ENCODE measurements around the gene TSPAN10.

Gene TSPAN10

DNA sequence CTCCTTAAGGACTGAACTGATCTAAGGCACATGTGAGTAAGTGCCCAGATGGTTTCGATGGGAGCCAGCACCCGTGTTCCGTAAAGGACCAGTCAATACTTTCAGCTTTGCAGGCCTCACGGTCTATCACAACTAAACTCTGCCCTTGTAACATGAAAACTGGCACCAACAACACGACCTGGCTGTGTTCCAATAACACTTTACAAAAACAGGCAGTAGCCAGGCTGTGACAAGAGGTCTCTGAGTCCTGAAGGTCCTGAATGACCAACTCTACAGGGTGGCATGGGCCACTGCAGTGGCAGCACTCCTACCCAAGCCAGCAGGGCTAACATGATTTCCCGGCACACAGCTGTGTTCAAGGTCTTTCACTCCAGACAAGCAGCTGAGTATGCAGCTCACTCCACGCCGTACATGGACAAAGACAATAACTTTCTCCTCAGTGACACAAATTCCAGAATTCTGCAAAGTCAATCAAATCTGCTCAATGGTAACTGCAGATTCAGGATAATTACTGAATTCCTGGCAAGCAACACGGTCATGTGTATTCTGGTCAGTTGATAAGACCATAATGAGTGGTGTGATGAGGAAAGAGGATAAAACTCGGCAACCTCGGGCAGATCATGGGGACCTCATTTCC is 15.4 kb upstream of the TSPAN10 start:
- Histone ChIP-seq H3K27ac (no peak overlapping the region), H3K4me3 (no peak overlapping the region), H3K9me3 (no peaks in the 10 kb centered on the region), H3K4me1 (no peaks in the 10 kb centered on the region), H3K36me3 (peaks cover 63 to 84% (median 76%) of the 10 kb centered on the region in 3 donors), H3K27me3 (no peaks in the 10 kb centered on the region)
- no peak for DNase-seq
- intact Hi-C loops (cut with DNase I; ENCODE audit: low total_unique reads), result no loop called here
- no peak for TF ChIP-seq CTCF (IDR thresholded peaks at IDR 0.05)

DNA sequence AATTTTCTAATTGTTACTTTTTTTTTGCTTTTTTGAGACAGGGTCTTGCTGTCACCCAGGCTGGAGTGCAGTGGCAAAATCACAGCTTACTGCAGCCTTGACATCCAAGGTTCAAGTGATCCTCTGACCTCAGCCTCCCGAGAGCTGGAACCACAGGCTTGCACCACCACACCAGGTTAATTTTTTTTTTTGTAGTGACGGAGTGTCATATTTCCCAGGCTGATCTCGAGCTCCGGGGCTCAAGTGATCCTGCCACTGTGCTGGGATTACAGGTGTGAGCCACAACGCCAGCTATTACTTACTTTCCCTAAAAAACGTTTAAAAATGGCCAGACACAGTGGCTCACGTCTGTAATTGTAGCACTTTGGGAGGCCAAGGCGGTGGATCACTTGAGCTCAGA is 6.7 kb upstream of the TSPAN10 start:
- Histone ChIP-seq H3K4me1 (peaks cover 0 to 25% (median 15%) of the 10 kb centered on the region in 4 donors), H3K27me3 (no peaks in the 10 kb centered on the region), H3K27ac (no peak overlapping the region), H3K36me3 (peaks cover 43 to 53% (median 45%) of the 10 kb centered on the region in 3 donors), H3K9me3 (no peaks in the 10 kb centered on the region), H3K4me3 (no peak overlapping the region)
- TF ChIP-seq CTCF (IDR thresholded peaks at IDR 0.05), result no peak
- intact Hi-C loops (cut with DNase I; ENCODE audit: low total_unique reads), result no loop called here
- DNase-seq, result no peak

GRCh38 chr17:81631482-81631881 is 5.5 kb upstream of the TSPAN10 start:
- Histone ChIP-seq H3K9me3 (no peaks in the 10 kb centered on the region), H3K4me1 (peaks cover 0 to 35% (median 24%) of the 10 kb centered on the region in 4 donors), H3K36me3 (peaks cover 31 to 41% (median 33%) of the 10 kb centered on the region in 3 donors), H3K4me3 (no peak overlapping the region), H3K27ac (no peak overlapping the region), H3K27me3 (no peaks in the 10 kb centered on the region)
- intact Hi-C loops (cut with DNase I; ENCODE audit: low total_unique reads), result no loop called here
- no peak for TF ChIP-seq CTCF (IDR thresholded peaks at IDR 0.05)
- no peak for DNase-seq

- H3K27me3 ChIP-seq, result no peaks in the 10 kb centered on the region
- H3K36me3 ChIP-seq, result peaks cover 0 to 10% (median 0%) of the 10 kb centered on the region in 3 donors
- H3K9me3 ChIP-seq, result no peaks in the 10 kb centered on the region
- no peak overlapping the region for H3K27ac ChIP-seq
- H3K4me3 ChIP-seq, result peak overlapping the region; percentile 79 to 89
- intact Hi-C loops (cut with DNase I; ENCODE audit: low total_unique reads), result no loop called here
- no peak for TF ChIP-seq CTCF (IDR thresholded peaks at IDR 0.05)
- H3K4me1 ChIP-seq, result peaks cover 0 to 41% (median 28%) of the 10 kb centered on the region in 4 donors
- DNase-seq, result no peak
Measured at GRCh38 chr17:81635431-81635830, 1.6 kb upstream of the TSPAN10 start.

DNA sequence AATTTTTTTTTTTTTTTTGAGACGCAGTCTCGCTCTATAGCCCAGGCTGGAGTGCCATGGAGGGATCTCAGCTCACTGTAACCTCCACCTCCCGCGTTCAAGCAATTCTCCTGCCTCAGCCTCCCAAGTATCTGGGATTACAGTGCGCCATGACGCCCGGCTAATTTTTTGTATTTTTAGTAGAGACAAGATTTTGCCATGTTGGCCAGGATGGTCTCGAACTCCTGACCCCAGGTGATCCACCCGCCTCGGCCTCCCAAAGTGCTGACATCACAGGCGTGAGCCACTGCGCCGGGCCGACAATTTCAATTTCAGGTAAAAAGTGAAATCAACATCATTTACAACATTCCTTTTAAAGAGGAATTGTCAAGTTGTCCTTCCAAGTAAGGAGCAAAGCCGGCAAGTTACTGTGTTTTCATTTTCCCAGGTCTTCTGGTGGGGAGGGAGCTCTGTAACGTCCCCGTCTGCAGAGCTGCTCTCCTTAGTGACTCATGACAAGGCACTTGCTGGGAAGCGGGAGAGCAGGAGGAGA is 957 bp upstream of the TSPAN10 start:
- Histone ChIP-seq H3K27ac (peak overlapping the region; percentile 86 to 87), H3K36me3 (peaks cover 0 to 15% (median 0%) of the 10 kb centered on the region in 3 donors), H3K27me3 (no peaks in the 10 kb centered on the region), H3K9me3 (no peaks in the 10 kb centered on the region), H3K4me1 (peaks cover 0 to 41% (median 28%) of the 10 kb centered on the region in 4 donors), H3K4me3 (peak overlapping the region; percentile 79 to 89)
- intact Hi-C loops (cut with DNase I; ENCODE audit: low total_unique reads), result loop anchor here (2.0 kb wide), 1 partner anchor 31 kb away; the partner anchor contains the start of genes CCDC137 and OXLD1
- DNase-seq, result no peak
- TF ChIP-seq CTCF (IDR thresholded peaks at IDR 0.05), result no peak
